ENCODE measurements around the gene ASIC2. TPM values are rescaled to one million over a fixed set of nuclear protein-coding genes. Genes with fewer than 3 reads are reported as not detected.

Gene ASIC2
- total and polyA plus RNA-seq, 12 donors = 0.29 to 1.5 (median 0.69) TPM

GRCh38 chr17:33152783-33153182 lies 140.3 kb downstream of the ASIC2 start:
- Histone ChIP-seq H3K36me3 (replicated peaks in 1 of 2) (no peaks in the 10 kb centered on the region), H3K9me3 (replicated peaks in 1 of 3) (no peaks in the 10 kb centered on the region), H3K4me3 (no peak overlapping the region), H3K27me3 (no peaks in the 10 kb centered on the region), H3K27ac (no peak overlapping the region), H3K4me1 (replicated peaks in 1 of 2) (no peaks in the 10 kb centered on the region)
- WGBS, 4 donors = 56 to 68% (median 61%) methylated on average over 7 of the region's 7 CpGs
- TF ChIP-seq POLR2A (IDR thresholded peaks at IDR 0.05) (no peak), CTCF (IDR thresholded peaks at IDR 0.05) (no peak)
- intact Hi-C loops (cut with DNase I) = no loop called here
- no peak for DNase-seq

GRCh38 chr17:33151565-33151964 lies 141.5 kb downstream of the ASIC2 start:
- intact Hi-C loops (cut with DNase I) = no loop called here
- no peaks in the 10 kb centered on the region for H3K9me3 ChIP-seq (replicated peaks in 1 of 3)
- TF ChIP-seq CTCF (IDR thresholded peaks at IDR 0.05) (no peak), POLR2A (IDR thresholded peaks at IDR 0.05) (no peak)
- 36 to 45% (median 41%) methylated on average over 5 of the region's 5 CpGs for WGBS, 4 donors
- no peak overlapping the region for H3K27ac ChIP-seq
- H3K36me3 ChIP-seq (replicated peaks in 1 of 2) = no peaks in the 10 kb centered on the region
- no peaks in the 10 kb centered on the region for H3K4me1 ChIP-seq (replicated peaks in 1 of 2)
- DNase-seq = peak in 6 of 7 donors; percentile 21 to 58 (median 42)
- H3K27me3 ChIP-seq = no peaks in the 10 kb centered on the region
- no peak overlapping the region for H3K4me3 ChIP-seq

GRCh38 chr17:33145941-33146340 lies 147.2 kb downstream of the ASIC2 start:
- Histone ChIP-seq H3K4me3 (no peak overlapping the region), H3K27me3 (no peaks in the 10 kb centered on the region), H3K27ac (no peak overlapping the region), H3K4me1 (replicated peaks in 1 of 2) (no peaks in the 10 kb centered on the region), H3K9me3 (replicated peaks in 1 of 3) (no peaks in the 10 kb centered on the region), H3K36me3 (replicated peaks in 1 of 2) (no peaks in the 10 kb centered on the region)
- intact Hi-C loops (cut with DNase I) = no loop called here
- no peak for DNase-seq
- WGBS, 4 donors = 72 to 87% (median 77%) methylated on average over 4 of the region's 4 CpGs
- TF ChIP-seq POLR2A (IDR thresholded peaks at IDR 0.05) (no peak), CTCF (IDR thresholded peaks at IDR 0.05) (no peak)

- 69 to 80% (median 72%) methylated on average over 2 of the region's 2 CpGs for WGBS, 4 donors
- Histone ChIP-seq H3K9me3 (replicated peaks in 1 of 3) (no peaks in the 10 kb centered on the region), H3K4me1 (replicated peaks in 1 of 2) (no peaks in the 10 kb centered on the region), H3K27me3 (no peaks in the 10 kb centered on the region), H3K36me3 (replicated peaks in 1 of 2) (no peaks in the 10 kb centered on the region), H3K4me3 (no peak overlapping the region), H3K27ac (no peak overlapping the region)
- no peak for DNase-seq
- no peak for TF ChIP-seq CTCF (IDR thresholded peaks at IDR 0.05)
- intact Hi-C loops (cut with DNase I) = no loop called here
Measured at GRCh38 chr17:33144837-33145236, 148.3 kb downstream of the ASIC2 start.
